Trophoblast cell (in vitro differentiated cells and primary cell): ENCODE data around the gene DTNB.

Experiments
- DNase-seq, 2 donors: peaks; one replicate each; pipeline ENCODE4 v3.0.0-alpha.2; 2016
- H2AFZ ChIP-seq: 2 replicates; pipeline ENCODE4 v1.6.1; 2013; ENCODE audit warnings: low read length, moderate library complexity, mild to moderate bottlenecking; ENCODE audit not compliant: insufficient read depth, poor library complexity
- H2AK5ac ChIP-seq: 2 replicates; pipeline ENCODE4 v1.6.1; 2013; ENCODE audit warnings: mild to moderate bottlenecking, low read length
- H2BK120ac ChIP-seq: 2 replicates; pipeline ENCODE4 v1.6.1; 2013; ENCODE audit warnings: low read length, mild to moderate bottlenecking, moderate library complexity; ENCODE audit not compliant: insufficient read depth, poor library complexity
- H2BK12ac ChIP-seq: 2 replicates; pipeline ENCODE4 v1.6.1; 2013; ENCODE audit warnings: mild to moderate bottlenecking, low read length, moderate library complexity
- H2BK5ac ChIP-seq: 2 replicates; pipeline ENCODE4 v1.6.1; 2013; ENCODE audit warnings: low read length, low read depth, moderate library complexity, mild to moderate bottlenecking; ENCODE audit not compliant: poor library complexity
- H3K14ac ChIP-seq: 2 replicates; pipeline ENCODE4 v1.6.1; 2013; ENCODE audit warnings: mild to moderate bottlenecking, low read length
- H3K18ac ChIP-seq: 2 replicates; pipeline ENCODE4 v1.6.1; 2013; ENCODE audit warnings: mild to moderate bottlenecking, low read length
- H3K23ac ChIP-seq: 2 replicates; pipeline ENCODE4 v1.6.1; 2013; ENCODE audit warnings: low read length
- H3K27ac ChIP-seq: 2 replicates; pipeline ENCODE4 v1.5.1; 2013; ENCODE audit warnings: low read depth, mild to moderate bottlenecking, inconsistent platforms, low read length, moderate library complexity
- H3K27me3 ChIP-seq: 2 replicates; pipeline ENCODE4 v1.6.1; 2013; ENCODE audit warnings: inconsistent platforms, mild to moderate bottlenecking, low read length, moderate library complexity; ENCODE audit not compliant: insufficient read depth
- H3K36me3 ChIP-seq, 2 experiments: 1 replicate in 1 of 2; 2 replicates in 1 of 2; pipeline ENCODE4 v1.6.1; 2013; ENCODE audit warnings: low read length in 2 of 2, mild to moderate bottlenecking in 2 of 2, moderate library complexity in 1 of 2; ENCODE audit not compliant: insufficient read depth in 2 of 2, control insufficient read depth in 1 of 2
- H3K4ac ChIP-seq: 2 replicates; pipeline ENCODE4 v1.6.1; 2013; ENCODE audit warnings: low read depth, mild to moderate bottlenecking, low read length, moderate library complexity
- H3K4me1 ChIP-seq, 2 experiments: 1 replicate in 1 of 2; 2 replicates in 1 of 2; pipeline ENCODE4 v1.6.1; 2013; ENCODE audit warnings: low read length in 2 of 2, mild to moderate bottlenecking in 2 of 2, moderate library complexity in 1 of 2; ENCODE audit not compliant: insufficient read depth in 2 of 2, control insufficient read depth in 1 of 2
- H3K4me2 ChIP-seq: 2 replicates; pipeline ENCODE4 v1.6.1; 2013; ENCODE audit warnings: inconsistent platforms, mild to moderate bottlenecking, low read length, moderate library complexity
- H3K4me3 ChIP-seq: 2 replicates; pipeline ENCODE4 v1.5.1; 2013; ENCODE audit warnings: mild to moderate bottlenecking, low read depth, low read length, inconsistent platforms
- H3K79me1 ChIP-seq: one replicate; pipeline ENCODE4 v1.6.1; 2013; ENCODE audit warnings: low read length
- H3K79me2 ChIP-seq: 2 replicates; pipeline ENCODE4 v1.6.1; 2013; ENCODE audit warnings: low read length, mild to moderate bottlenecking; ENCODE audit not compliant: control insufficient read depth, insufficient read depth, poor library complexity
- H3K9ac ChIP-seq: 2 replicates; pipeline ENCODE4 v1.6.1; 2013; ENCODE audit warnings: mild to moderate bottlenecking, low read length
- H3K9me3 ChIP-seq: 2 replicates; pipeline ENCODE4 v1.6.1; 2013; ENCODE audit warnings: low read depth, mild to moderate bottlenecking, control low read depth, inconsistent platforms, low read length; ENCODE audit not compliant: insufficient read depth
- H4K12ac ChIP-seq: 2 replicates; pipeline ENCODE4 v1.6.1; 2013; ENCODE audit warnings: low read depth, mild to moderate bottlenecking, low read length, moderate library complexity
- H4K8ac ChIP-seq: 2 replicates; pipeline ENCODE4 v1.6.1; 2013; ENCODE audit warnings: low read depth, mild to moderate bottlenecking, low read length, moderate library complexity
- H4K91ac ChIP-seq: one replicate; pipeline ENCODE4 v1.6.1; 2013; ENCODE audit warnings: low read depth, mild to moderate bottlenecking, low read length, moderate library complexity
- WGBS: extraction: QIAGEN DNeasy Blood & Tissue Kit; methylation state at CpG from one replicate; pipeline ENCODE4 v1.1.7; 2013; ENCODE audit warnings: missing lambda C conversion rate; ENCODE audit not compliant: insufficient read length, insufficient coverage; ENCODE audit errors: extremely low coverage; 5-methylcytosine and 5-hydroxymethylcytosine counted together

DTNB gene

DNA sequence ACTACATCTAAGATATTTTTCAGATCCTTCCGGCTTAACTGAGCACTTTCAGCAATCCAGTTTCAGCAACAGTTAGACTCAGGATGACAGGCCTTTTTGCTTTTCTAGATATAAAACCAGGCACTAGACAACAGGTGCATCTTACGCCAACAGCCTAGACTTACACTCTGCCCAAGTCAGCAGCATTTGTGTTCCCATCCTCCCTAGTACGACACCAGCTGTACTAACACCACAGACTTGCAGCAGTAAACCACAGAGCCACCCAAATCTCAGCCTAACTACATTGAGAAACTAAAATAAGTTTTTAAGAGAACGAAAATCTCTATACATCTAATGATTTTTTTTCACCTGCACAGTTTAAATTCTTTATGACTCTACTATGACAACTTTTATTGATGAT lies 241.8 kb downstream of the DTNB start:
- Histone ChIP-seq H2AFZ (no peak overlapping the region), H4K8ac (no peak overlapping the region), H2BK120ac (no peak overlapping the region), H3K4me2 (no peak overlapping the region), H3K4me3 (no peak overlapping the region), H3K79me1 (no peaks in the 10 kb centered on the region), H3K4ac (no peak overlapping the region), H3K79me2 (no peaks in the 10 kb centered on the region), H3K36me3 (no peaks in the 10 kb centered on the region), H3K9ac (no peak overlapping the region), H4K12ac (no peak overlapping the region), H3K14ac (no peak overlapping the region), H3K18ac (no peak overlapping the region), H2AK5ac (no peak overlapping the region), H3K23ac (no peak overlapping the region), H2BK12ac (no peak overlapping the region), H4K91ac (no peak overlapping the region), H3K4me1 (peaks cover 0 to 3% of the 10 kb centered on the region in 2 experiments), H3K27ac (no peak overlapping the region), H2BK5ac (no peak overlapping the region), H3K27me3 (no peaks in the 10 kb centered on the region), H3K9me3 (no peaks in the 10 kb centered on the region)
- DNase-seq = no peak
- no CpG with 5 or more reads among the region's 4 CpGs for WGBS

- Histone ChIP-seq H4K8ac (no peak overlapping the region), H2AFZ (no peak overlapping the region), H2BK5ac (no peak overlapping the region), H3K4me3 (no peak overlapping the region), H3K27ac (no peak overlapping the region), H3K27me3 (no peaks in the 10 kb centered on the region), H4K12ac (no peak overlapping the region), H3K4ac (no peak overlapping the region), H3K9ac (no peak overlapping the region), H3K23ac (no peak overlapping the region), H3K4me2 (no peak overlapping the region), H3K79me1 (no peaks in the 10 kb centered on the region), H3K79me2 (no peaks in the 10 kb centered on the region), H2BK12ac (no peak overlapping the region), H3K18ac (no peak overlapping the region), H3K14ac (no peak overlapping the region), H2BK120ac (no peak overlapping the region), H2AK5ac (no peak overlapping the region), H4K91ac (no peak overlapping the region), H3K36me3 (no peaks in the 10 kb centered on the region), H3K4me1 (peaks cover 0 to 3% of the 10 kb centered on the region in 2 experiments), H3K9me3 (no peaks in the 10 kb centered on the region)
- no peak for DNase-seq
- no CpG with 5 or more reads among the region's 7 CpGs for WGBS
Observed at GRCh38 chr2:25430556-25430955, 242.8 kb downstream of the DTNB start.

GRCh38 chr2:25426326-25426725 lies 247.1 kb downstream of the DTNB start:
- H3K36me3 ChIP-seq = no peaks in the 10 kb centered on the region
- DNase-seq = no peak
- no peak overlapping the region for H3K4ac ChIP-seq
- no peak overlapping the region for H2BK12ac ChIP-seq
- no peaks in the 10 kb centered on the region for H3K79me1 ChIP-seq
- H3K9me3 ChIP-seq = no peaks in the 10 kb centered on the region
- WGBS = no CpG with 5 or more reads among the region's 3 CpGs
- no peaks in the 10 kb centered on the region for H3K4me1 ChIP-seq
- no peaks in the 10 kb centered on the region for H3K27me3 ChIP-seq
- no peak overlapping the region for H2AFZ ChIP-seq
- no peak overlapping the region for H2AK5ac ChIP-seq
- no peak overlapping the region for H3K23ac ChIP-seq
- no peaks in the 10 kb centered on the region for H3K79me2 ChIP-seq
- no peak overlapping the region for H3K4me3 ChIP-seq
- H3K27ac ChIP-seq = no peak overlapping the region
- H3K14ac ChIP-seq = no peak overlapping the region
- no peak overlapping the region for H2BK5ac ChIP-seq
- H4K91ac ChIP-seq = no peak overlapping the region
- H3K18ac ChIP-seq = no peak overlapping the region
- no peak overlapping the region for H3K9ac ChIP-seq
- H2BK120ac ChIP-seq = no peak overlapping the region
- H4K8ac ChIP-seq = no peak overlapping the region
- no peak overlapping the region for H3K4me2 ChIP-seq
- no peak overlapping the region for H4K12ac ChIP-seq

DNA sequence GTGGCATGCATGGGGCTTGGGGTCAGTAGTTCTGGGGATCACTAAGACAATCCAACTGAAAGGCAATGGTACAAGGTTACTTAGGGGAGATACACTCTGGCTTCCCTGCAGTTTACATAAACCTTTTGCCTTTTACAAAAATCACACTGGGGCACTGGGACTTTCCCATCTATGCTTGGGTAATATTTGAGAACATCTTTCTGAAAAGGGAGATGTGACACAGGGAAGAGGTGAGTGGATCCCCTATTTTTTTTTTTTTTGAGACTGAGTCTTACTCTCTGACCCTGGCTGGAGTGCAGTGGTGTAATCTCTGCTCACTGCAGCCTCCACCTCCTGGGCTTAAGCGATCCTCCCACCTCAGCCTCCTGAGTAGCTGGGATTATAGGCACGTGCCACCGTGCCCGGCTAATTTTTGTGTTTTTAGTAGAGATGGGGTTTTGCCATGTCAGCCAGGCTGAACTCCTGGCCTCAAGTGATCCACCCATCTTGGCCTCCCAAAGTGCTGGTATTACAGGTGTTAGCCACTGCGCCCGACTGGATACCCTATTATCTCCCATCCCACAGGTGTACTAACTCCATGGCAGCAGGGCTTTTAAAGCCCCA lies 248.8 kb downstream of the DTNB start:
- Histone ChIP-seq H3K36me3 (no peaks in the 10 kb centered on the region), H3K79me1 (no peaks in the 10 kb centered on the region), H3K4ac (no peak overlapping the region), H3K4me3 (no peak overlapping the region), H3K14ac (no peak overlapping the region), H2AK5ac (no peak overlapping the region), H3K27ac (no peak overlapping the region), H2BK120ac (no peak overlapping the region), H3K4me1 (no peaks in the 10 kb centered on the region), H2BK12ac (no peak overlapping the region), H3K9ac (no peak overlapping the region), H3K18ac (no peak overlapping the region), H4K12ac (no peak overlapping the region), H2BK5ac (no peak overlapping the region), H3K79me2 (no peaks in the 10 kb centered on the region), H3K27me3 (no peaks in the 10 kb centered on the region), H3K23ac (no peak overlapping the region), H4K8ac (no peak overlapping the region), H4K91ac (no peak overlapping the region), H3K9me3 (no peaks in the 10 kb centered on the region), H3K4me2 (no peak overlapping the region), H2AFZ (no peak overlapping the region)
- no peak for DNase-seq
- no CpG with 5 or more reads among the region's 6 CpGs for WGBS
